Right lobe of liver (tissue), 6 donors: Measurements from ENCODE around the gene CNPY4. TPM values are rescaled to one million over a fixed set of nuclear protein-coding genes. Genes with fewer than 3 reads are reported as not detected.
A peak's percentile ranks its signal among the peaks of the same experiment; 100 is the strongest.

Source experiments
- ATAC-seq, 4 donors: fragments of 200-7000 bp; cut with Tn5 transposase; one replicate each; pipeline ENCODE4 v1.9.1; 2020; ENCODE audit warnings: mild to moderate bottlenecking in 4 of 4, moderate library complexity in 4 of 4
- DNase-seq, 3 donors: peaks; one replicate each; pipeline ENCODE4 v3.0.0-alpha.2; 2020
- H3K27ac ChIP-seq, 3 donors: fragments of 200-600 bp; one replicate each; pipeline ENCODE4 v1.8.0; 2022
- H3K27me3 ChIP-seq, 2 donors: fragments of 200-600 bp; one replicate each; pipeline ENCODE4 v1.8.0; 2022
- H3K36me3 ChIP-seq, 4 donors: fragments of 200-600 bp; sonication (generic) in 1 of 4; one replicate each; pipeline versions ENCODE4 v1.5.1 to v1.8.0; 2017 to 2022; ENCODE audit warnings: control low read depth in 1 of 4
- H3K4me1 ChIP-seq, 4 donors: fragments of 200-600 bp; sonication (generic) in 1 of 4; one replicate each; pipeline versions ENCODE4 v1.5.1 to v1.8.0; 2017 to 2022; ENCODE audit warnings: control low read depth in 1 of 4
- H3K4me3 ChIP-seq, 3 donors: fragments of 200-600 bp; one replicate each; pipeline ENCODE4 v1.8.0; 2022
- H3K9me3 ChIP-seq, 4 donors: fragments of 200-600 bp; sonication (generic) in 1 of 4; one replicate each; pipeline versions ENCODE4 v1.5.1 to v1.8.0; 2017 to 2022; ENCODE audit warnings: control low read depth in 1 of 4
- POLR2A ChIP-seq: fragments of 450-650 bp; IDR thresholded peaks from one replicate; pipeline ENCODE4 v1.6.1; 2017; ENCODE audit warnings: antibody characterized with exemption, mild to moderate bottlenecking
- WGBS: methylation state at CpG from one replicate; pipeline ENCODE4 v1.1.6; 2018; ENCODE audit warnings: low coverage, low lambda C conversion rate; ENCODE audit not compliant: insufficient coverage; ENCODE audit errors: missing lambda C conversion rate; 5-methylcytosine and 5-hydroxymethylcytosine counted together
- intact Hi-C, 2 donors: fragments of 100-400 bp; cut with DNase I; formaldehyde crosslinking; loops; one replicate each; pipeline versions ENCODE4 v1.11.2 to v1.14.1; 2022
- total RNA-seq, 6 experiments: library from RNA; depleted of rRNA in 2 of 6; stranded (reverse); fragments of >200 nt in 2 of 6; fragmentation: NEBNext Ultra II Directional in 3 of 6; extraction: Animal tissue kit (Norgen Biotek cat#: 25700) in 3 of 6; gene quantifications; one replicate each; pipeline versions ENCODE4 v1.1.0 to v1.2.4, GENCODE V29; 2016 to 2023
- TF ChIP-seq, protein P1 (sequence below), 4 donors: fragments of 200-600 bp in 3 of 4; fragments of 450-650 bp in 1 of 4; IDR thresholded peaks; one replicate each; pipeline versions ENCODE4 v1.5.1 to v1.8.0; 2016 to 2022; ENCODE audit warnings: antibody characterized with exemption in 4 of 4, mild to moderate bottlenecking in 2 of 4
- donor health status: DM: no; HTN: yes; CAD: no.
- donor health status: DM: no; HTN: no; CAD: no.
- donor health status: DM: no; HTN: no; CAD: no.
- donor health status: DM: no; HTN: yes; CAD: no.
- donor health status: DM: no; HTN: yes; CAD: no.

Gene CNPY4
- total RNA-seq, 6 experiments from 2014 or later, result 2.9 to 4.9 (median 3.9) TPM

DNA sequence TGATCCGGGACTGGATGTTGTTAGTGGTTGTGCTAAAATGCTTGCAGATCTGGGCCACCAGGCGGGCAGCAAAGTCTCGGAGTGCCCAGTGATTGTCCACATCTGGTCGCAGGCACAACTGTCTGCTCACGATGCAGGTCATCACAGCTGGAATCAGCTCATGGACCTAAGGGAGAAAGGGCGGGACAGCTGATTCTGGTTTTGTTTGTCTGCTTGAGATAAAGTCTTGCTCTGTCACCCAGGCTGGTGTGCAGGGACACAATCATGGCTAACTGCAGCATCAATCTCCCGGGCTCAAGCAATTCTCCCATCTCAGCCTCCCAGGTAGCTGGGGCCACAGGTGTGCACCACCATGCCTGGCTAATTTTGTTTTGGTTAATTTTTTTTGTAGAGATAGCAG, 8.3 kb upstream of the CNPY4 start:
- Histone ChIP-seq H3K4me3 (no peak overlapping the region), H3K27me3 (no peaks in the 10 kb centered on the region), H3K27ac (no peak overlapping the region), H3K36me3 (peaks cover 0 to 29% (median 5%) of the 10 kb centered on the region in 4 donors), H3K9me3 (no peaks in the 10 kb centered on the region), H3K4me1 (no peaks in the 10 kb centered on the region)
- WGBS, result 80% methylated on average over 2 of the region's 7 CpGs
- DNase-seq (no peak), ATAC-seq (no peak)
- no peak for TF ChIP-seq POLR2A
- TF ChIP-seq, protein P1, sequence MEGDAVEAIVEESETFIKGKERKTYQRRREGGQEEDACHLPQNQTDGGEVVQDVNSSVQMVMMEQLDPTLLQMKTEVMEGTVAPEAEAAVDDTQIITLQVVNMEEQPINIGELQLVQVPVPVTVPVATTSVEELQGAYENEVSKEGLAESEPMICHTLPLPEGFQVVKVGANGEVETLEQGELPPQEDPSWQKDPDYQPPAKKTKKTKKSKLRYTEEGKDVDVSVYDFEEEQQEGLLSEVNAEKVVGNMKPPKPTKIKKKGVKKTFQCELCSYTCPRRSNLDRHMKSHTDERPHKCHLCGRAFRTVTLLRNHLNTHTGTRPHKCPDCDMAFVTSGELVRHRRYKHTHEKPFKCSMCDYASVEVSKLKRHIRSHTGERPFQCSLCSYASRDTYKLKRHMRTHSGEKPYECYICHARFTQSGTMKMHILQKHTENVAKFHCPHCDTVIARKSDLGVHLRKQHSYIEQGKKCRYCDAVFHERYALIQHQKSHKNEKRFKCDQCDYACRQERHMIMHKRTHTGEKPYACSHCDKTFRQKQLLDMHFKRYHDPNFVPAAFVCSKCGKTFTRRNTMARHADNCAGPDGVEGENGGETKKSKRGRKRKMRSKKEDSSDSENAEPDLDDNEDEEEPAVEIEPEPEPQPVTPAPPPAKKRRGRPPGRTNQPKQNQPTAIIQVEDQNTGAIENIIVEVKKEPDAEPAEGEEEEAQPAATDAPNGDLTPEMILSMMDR (IDR thresholded peaks at IDR 0.05), result no peak
- intact Hi-C loops, result no loop called here

DNA sequence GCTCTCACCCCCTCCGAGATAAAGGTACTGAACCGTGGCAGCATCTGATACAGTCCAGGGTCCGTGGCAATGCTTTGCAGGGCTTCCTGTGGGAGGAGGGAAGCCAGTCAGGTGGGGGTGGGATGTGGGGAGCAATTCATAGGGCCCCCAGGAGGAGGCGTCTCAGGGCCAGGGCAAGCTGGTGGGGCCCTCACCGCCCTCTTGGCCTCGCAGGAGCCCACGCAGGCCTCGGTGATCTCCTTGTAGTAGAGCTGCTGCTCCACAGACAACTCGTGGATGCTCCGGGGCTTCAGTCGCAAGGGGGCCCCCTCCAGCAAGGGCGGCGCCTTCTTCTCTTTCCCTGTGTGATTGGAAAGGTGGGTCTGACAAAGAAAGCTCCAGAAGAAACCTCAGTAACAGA, 7.5 kb upstream of the CNPY4 start:
- ATAC-seq (no peak), DNase-seq (no peak)
- H3K36me3 ChIP-seq, result peaks cover 0 to 29% (median 5%) of the 10 kb centered on the region in 4 donors
- H3K4me1 ChIP-seq, result no peaks in the 10 kb centered on the region
- no peak overlapping the region for H3K27ac ChIP-seq
- H3K9me3 ChIP-seq, result no peaks in the 10 kb centered on the region
- H3K4me3 ChIP-seq, result no peak overlapping the region
- TF ChIP-seq, protein P1 (IDR thresholded peaks at IDR 0.05), result no peak
- no peak for TF ChIP-seq POLR2A
- H3K27me3 ChIP-seq, result no peaks in the 10 kb centered on the region
- WGBS, result no CpG with 5 or more reads among the region's 13 CpGs
- intact Hi-C loops, result no loop called here

DNA sequence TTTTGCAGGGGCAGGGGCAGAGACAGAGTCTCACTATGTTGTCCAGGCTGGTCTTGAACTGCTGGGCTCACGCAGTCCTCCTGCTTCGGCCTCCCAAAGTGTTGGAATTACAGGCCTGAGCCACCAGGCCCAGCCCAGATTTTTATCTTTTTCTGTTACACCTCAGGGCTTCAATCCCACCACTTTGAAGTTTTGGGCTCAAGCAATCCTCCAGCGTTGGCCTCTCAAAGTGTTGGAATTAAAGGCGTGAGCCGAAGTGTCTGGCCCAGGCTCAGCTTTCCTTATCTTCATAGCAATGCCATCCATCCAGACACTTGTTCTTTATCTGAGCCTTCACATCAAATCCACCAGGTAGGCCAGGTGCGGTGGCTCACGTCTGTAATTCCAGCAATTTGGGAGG, 4.4 kb upstream of the CNPY4 start:
- H3K27me3 ChIP-seq, result no peaks in the 10 kb centered on the region
- 92% methylated on average over 5 of the region's 7 CpGs for WGBS
- H3K4me1 ChIP-seq, result peaks cover 0 to 7% (median 2%) of the 10 kb centered on the region in 4 donors
- ATAC-seq (no peak), DNase-seq (no peak)
- intact Hi-C loops, result no loop called here
- no peak overlapping the region for H3K27ac ChIP-seq
- H3K9me3 ChIP-seq, result no peaks in the 10 kb centered on the region
- peaks cover 0 to 16% (median 5%) of the 10 kb centered on the region in 4 donors for H3K36me3 ChIP-seq
- TF ChIP-seq, protein P1 (IDR thresholded peaks at IDR 0.05), result no peak
- no peak for TF ChIP-seq POLR2A
- no peak overlapping the region for H3K4me3 ChIP-seq

DNA sequence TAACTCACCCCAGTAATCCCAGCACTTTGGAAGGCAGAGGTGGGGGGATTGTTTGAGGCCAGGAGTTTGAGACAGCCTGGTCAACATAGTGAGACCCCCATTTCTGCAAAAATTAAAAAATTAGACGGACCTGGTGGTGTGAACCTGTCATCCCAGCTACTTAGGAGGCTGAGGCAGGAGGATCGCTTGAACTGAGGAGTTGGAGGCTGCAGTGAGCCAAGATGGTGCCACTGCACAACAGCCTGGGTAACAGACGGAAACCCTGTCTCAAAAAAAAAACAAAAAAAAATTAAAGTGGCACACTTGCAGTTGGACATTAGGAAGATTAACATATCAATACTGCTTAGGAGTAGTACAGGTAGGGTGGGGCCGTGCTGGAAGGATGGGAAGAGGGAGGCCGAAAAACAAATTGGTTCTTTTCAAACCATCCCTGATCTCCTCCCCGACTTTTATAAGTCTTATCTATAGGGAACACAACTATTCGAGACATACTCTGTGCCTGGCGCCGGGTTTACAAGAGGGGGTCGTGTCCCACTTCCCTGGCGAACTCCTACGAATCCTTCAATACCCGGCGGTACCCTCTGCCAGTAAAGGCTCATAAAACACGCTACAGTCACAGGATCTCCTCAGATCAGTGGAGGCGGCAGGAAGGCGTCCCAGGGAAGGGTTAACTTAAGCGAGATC, 904 bp upstream of the CNPY4 start:
- H3K4me1 ChIP-seq, result peaks cover 0 to 14% (median 2%) of the 10 kb centered on the region in 4 donors
- H3K9me3 ChIP-seq, result no peaks in the 10 kb centered on the region
- ATAC-seq, result no peak
- WGBS, result 26% methylated on average over 12 of the region's 18 CpGs
- intact Hi-C loops, result no loop called here
- DNase-seq, result no peak
- H3K4me3 ChIP-seq, result peak overlapping the region; percentile 86 to 95 (median 93)
- peaks cover 0 to 3% (median 0%) of the 10 kb centered on the region in 4 donors for H3K36me3 ChIP-seq
- no peak for TF ChIP-seq POLR2A
- TF ChIP-seq, protein P1 (IDR thresholded peaks at IDR 0.05), result no peak
- no peaks in the 10 kb centered on the region for H3K27me3 ChIP-seq
- H3K27ac ChIP-seq, result peak overlapping the region in 1 of 3 donors; percentile 95
